K562 (cell line): ENCODE results near the gene STX12. TPM values are rescaled to one million over a fixed set of nuclear protein-coding genes. Genes with fewer than 3 reads are reported as not detected.

Experiments used
- ATAC-seq: fragments of 200-7000 bp; cut with Tn5 transposase; 3 replicates; pipeline ENCODE4 v1.9.1; 2020; ENCODE audit warnings: moderate library complexity
- BruUV-seq: library from RNA; stranded (reverse); fragments of 400-500 nt; replicated peaks from 2 replicates; lab custom pipeline; 2021; lab: Mats Ljungman, UMichigan
- CTCF ChIA-PET: fragments of 300-600 bp; formaldehyde crosslinking; extraction: SDS; loops from one replicate; lab custom pipeline; 2021; ENCODE audit warnings: low intra/inter-chr PET ratio; lab: Yijun Ruan, JAX
- POLR2A ChIA-PET: fragments of 300-600, 350-650 bp; sonication (Branson Sonifier 250); formaldehyde crosslinking; extraction: SDS; loops from one replicate; lab custom pipeline; 2021; ENCODE audit warnings: antibody characterized with exemption, inconsistent platforms; lab: Yijun Ruan, JAX
- DNase-seq, 4 experiments: peaks; one replicate each; pipeline versions ENCODE4 v3.0.0 to v3.0.0-alpha.2; 2011 to 2018; ENCODE audit warnings: low spot score in 3 of 4, mixed read lengths in 3 of 4; ENCODE audit errors: extremely low read depth in 1 of 4
- FAIRE-seq: peaks from 2 replicates; lab custom pipeline; 2011; peaks lifted over from hg19 to GRCh38; lab: Jason Lieb, UNC
- H2AFZ ChIP-seq: 2 replicates; pipeline ENCODE4 v1.6.0; 2011; ENCODE audit warnings: low read depth, low read length, control low read depth, inconsistent platforms
- H3K27ac ChIP-seq: fragments of 200-600 bp; 3 replicates; pipeline ENCODE4 v1.8.0; 2011; ENCODE audit warnings: low read depth, mild to moderate bottlenecking, control low read depth, inconsistent platforms, low read length, moderate library complexity, mixed read lengths; ENCODE audit errors: extremely low read depth
- H3K27me3 ChIP-seq, 2 experiments: fragments of 300-600 bp in 1 of 2; 2 replicates in 1 of 2; 3 replicates in 1 of 2; pipeline versions ENCODE4 v1.6.0 to v1.8.0; 2011; ENCODE audit warnings: inconsistent platforms in 2 of 2, low read length in 2 of 2, mild to moderate bottlenecking in 1 of 2, mixed read lengths in 1 of 2, moderate library complexity in 1 of 2; ENCODE audit not compliant: control insufficient read depth in 2 of 2, insufficient read depth in 2 of 2
- H3K36me3 ChIP-seq: fragments of 300-600 bp; 3 replicates; pipeline ENCODE4 v1.8.0; 2011; ENCODE audit warnings: mild to moderate bottlenecking, low read length, inconsistent platforms; ENCODE audit not compliant: control insufficient read depth, insufficient read depth
- H3K4me1 ChIP-seq, 2 experiments: fragments of 200-600 bp in 1 of 2; replicated peaks in 1 of 2; 2 replicates in 1 of 2; 3 replicates in 1 of 2; pipeline versions ENCODE4 v1.5.1 to v1.8.0; 2011; ENCODE audit warnings: inconsistent platforms in 2 of 2, low read length in 2 of 2, mild to moderate bottlenecking in 1 of 2, mixed read lengths in 1 of 2, moderate library complexity in 1 of 2; ENCODE audit not compliant: control insufficient read depth in 2 of 2, insufficient read depth in 2 of 2
- H3K4me2 ChIP-seq: 2 replicates; pipeline ENCODE4 v1.6.1; 2011; ENCODE audit warnings: low read length, control low read depth, inconsistent platforms, mixed read lengths; ENCODE audit not compliant: insufficient read depth
- H3K4me3 ChIP-seq: fragments of 200-600 bp; sonication (generic), shearing (Covaris generic); 2 replicates; pipeline ENCODE4 v1.5.1; 2016; ENCODE audit warnings: control low read depth, inconsistent platforms
- H3K79me2 ChIP-seq: fragments of 200-600 bp; 3 replicates; pipeline ENCODE4 v1.8.0; 2011; ENCODE audit warnings: low read length, inconsistent platforms; ENCODE audit not compliant: control insufficient read depth, insufficient read depth
- H3K9ac ChIP-seq, 2 experiments: 2 replicates each; pipeline versions ENCODE4 v1.6.0 to v1.6.1; 2011; ENCODE audit warnings: low read depth in 2 of 2, low read length in 2 of 2, control low read depth in 1 of 2, inconsistent platforms in 1 of 2, mild to moderate bottlenecking in 1 of 2, mixed read lengths in 1 of 2; ENCODE audit not compliant: insufficient read depth in 1 of 2
- H3K9me1 ChIP-seq: one replicate; pipeline ENCODE4 v1.6.0; 2011; ENCODE audit warnings: inconsistent platforms, mild to moderate bottlenecking, low read length, moderate library complexity; ENCODE audit not compliant: control insufficient read depth, insufficient read depth
- H3K9me3 ChIP-seq: replicated peaks from 2 replicates; pipeline ENCODE4 v1.5.1; 2011; ENCODE audit warnings: low read depth, low read length, inconsistent platforms; ENCODE audit not compliant: control insufficient read depth, insufficient read depth
- H4K20me1 ChIP-seq: replicated peaks from 2 replicates; pipeline ENCODE4 v1.6.1; 2011; ENCODE audit warnings: low read length, inconsistent platforms, mixed read lengths; ENCODE audit not compliant: control insufficient read depth, insufficient read depth
- GTF2A2 ChIP-seq: IDR thresholded peaks from 2 replicates; pipeline ENCODE4 v1.6.1; 2016; ENCODE audit warnings: mild to moderate bottlenecking, missing genetic modification characterization, missing compliant biosample characterization
- HDGF ChIP-seq: fragments of 450-650 bp; IDR thresholded peaks from 2 replicates; pipeline ENCODE4 v1.6.1; 2016
- HNRNPH1 ChIP-seq: fragments of 200-400 bp; formaldehyde crosslinking; optimal IDR thresholded peaks from 2 replicates; pipeline ENCODE3; 2017; ENCODE audit warnings: low read depth, mild to moderate bottlenecking, low read length, moderate library complexity
- KDM1A ChIP-seq, 2 experiments: fragments of 450-650 bp; IDR thresholded peaks; 2 replicates each; pipeline ENCODE4 v1.6.1; 2016; ENCODE audit warnings: mild to moderate bottlenecking in 2 of 2
- KLF1 ChIP-seq: fragments of 450-650 bp; IDR thresholded peaks from 2 replicates; pipeline ENCODE4 v1.6.1; 2016; ENCODE audit warnings: missing genetic modification characterization, missing compliant biosample characterization
- MCM2 ChIP-seq: fragments of 450-650 bp; IDR thresholded peaks from 2 replicates; pipeline ENCODE4 v1.6.1; 2017; ENCODE audit warnings: low read depth, mild to moderate bottlenecking
- NCOA6 ChIP-seq: fragments of 450-650 bp; IDR thresholded peaks from 2 replicates; pipeline ENCODE4 v1.6.1; 2017; ENCODE audit warnings: mild to moderate bottlenecking
- NR1H2 ChIP-seq: sonication (generic); formaldehyde crosslinking; IDR thresholded peaks from 2 replicates; pipeline ENCODE4 v1.4.0; 2020; ENCODE audit warnings: mild to moderate bottlenecking, missing genetic modification reagents
- PML ChIP-seq: IDR thresholded peaks from 2 replicates; pipeline ENCODE4 v1.6.1; 2012; ENCODE audit warnings: low read length, inconsistent platforms
- SLC30A9 ChIP-seq: fragments of 250-450 bp; sonication (Bioruptor Pico); IDR thresholded peaks from 2 replicates; pipeline ENCODE4 v1.8.0; 2022; ENCODE audit warnings: mild to moderate bottlenecking, moderate library complexity
- SMAD4 ChIP-seq: fragments of 250-450 bp; sonication (Bioruptor Pico); conservative IDR thresholded peaks from 2 replicates; pipeline ENCODE4 v1.8.0; 2021; ENCODE audit warnings: inconsistent platforms, mild to moderate bottlenecking, moderate library complexity
- ZFPM2 ChIP-seq: fragments of 250-450 bp; sonication (Bioruptor Pico); IDR thresholded peaks from 2 replicates; pipeline ENCODE4 v1.5.1; 2022; ENCODE audit warnings: mild to moderate bottlenecking
- ZNF197 ChIP-seq: fragments of 200-800 bp; sonication (Bioruptor generic); IDR thresholded peaks from 2 replicates; pipeline ENCODE4 v1.6.1; 2016; ENCODE audit warnings: low read depth, missing genetic modification characterization, missing compliant biosample characterization
- ZNF274 ChIP-seq: IDR thresholded peaks from 2 replicates; pipeline ENCODE4 v1.6.1; 2011; ENCODE audit warnings: low read depth, mild to moderate bottlenecking, low read length, moderate library complexity, borderline replicate concordance
- ZNF354B ChIP-seq: fragments of 250-450 bp; sonication (Bioruptor Pico); IDR thresholded peaks from 2 replicates; pipeline ENCODE4 v1.4.0; 2020
- ZNF830 ChIP-seq: fragments of 250-450 bp; sonication (Bioruptor Pico); IDR thresholded peaks from 2 replicates; pipeline ENCODE4 v1.5.0; 2021; ENCODE audit warnings: mild to moderate bottlenecking
- in situ Hi-C: fragments of 300-500 bp; cut with MboI; formaldehyde crosslinking; loops from 4 replicates; pipeline ENCODE4 v1.15.0; 2018; ENCODE audit warnings: inconsistent platforms, mixed read lengths
- intact Hi-C: fragments of 100-400 bp; cut with micrococcal nuclease; formaldehyde crosslinking; loops from 2 replicates; pipeline ENCODE4 v1.14.2; 2022
- polyA plus RNA-seq, 8 experiments: library from polyadenylated mRNA; depleted of rRNA in 4 of 8; stranded (reverse) in 5 of 8; unstranded in 3 of 8; fragments of >200 nt; fragmentation: Nextera tagmentation in 2 of 8; fragmentation: Illumina TruSeq in 1 of 8; extraction: Ambion mirVana in 2 of 8; extraction: Trizol in 1 of 8; gene quantifications; 2 replicates each; pipeline versions ENCODE4 v1.2.1 to v1.2.3, GENCODE V29; 2011 to 2014; ENCODE audit warnings: inconsistent platforms in 1 of 8, missing spikeins in 1 of 8
- total RNA-seq, 7 experiments: library from RNA; depleted of rRNA in 6 of 7; stranded (reverse); fragments of >200 nt in 6 of 7; fragmentation: Illumina TruSeq in 2 of 7; extraction: Trizol in 2 of 7; gene quantifications; 2 replicates each; pipeline versions ENCODE4 v1.2.1 to v1.2.3, GENCODE V29; 2011 to 2021; ENCODE audit warnings: low replicate concordance in 1 of 7
- TF ChIP-seq, protein P1 (sequence below): sonication (generic); formaldehyde crosslinking; IDR thresholded peaks from 2 replicates; pipeline ENCODE4 v1.5.0; 2020; ENCODE audit warnings: missing genetic modification reagents
- TF ChIP-seq, protein P2 (sequence below): fragments of 450-650 bp; IDR thresholded peaks from 2 replicates; pipeline ENCODE4 v1.7.0; 2016; ENCODE audit warnings: borderline replicate concordance
- TF ChIP-seq, protein P3 (sequence below): fragments of 450-650 bp; conservative IDR thresholded peaks from 2 replicates; pipeline ENCODE4 v1.6.1; 2016; ENCODE audit warnings: missing genetic modification characterization, low read depth, mild to moderate bottlenecking, missing compliant biosample characterization, moderate library complexity

STX12 gene
- total and polyA plus RNA-seq, 9 of the 15 experiments (the other 6 are each of a cell fraction or from before 2014, with no cell fraction given) = 16.9 to 31.3 (median 25.7) TPM

DNA sequence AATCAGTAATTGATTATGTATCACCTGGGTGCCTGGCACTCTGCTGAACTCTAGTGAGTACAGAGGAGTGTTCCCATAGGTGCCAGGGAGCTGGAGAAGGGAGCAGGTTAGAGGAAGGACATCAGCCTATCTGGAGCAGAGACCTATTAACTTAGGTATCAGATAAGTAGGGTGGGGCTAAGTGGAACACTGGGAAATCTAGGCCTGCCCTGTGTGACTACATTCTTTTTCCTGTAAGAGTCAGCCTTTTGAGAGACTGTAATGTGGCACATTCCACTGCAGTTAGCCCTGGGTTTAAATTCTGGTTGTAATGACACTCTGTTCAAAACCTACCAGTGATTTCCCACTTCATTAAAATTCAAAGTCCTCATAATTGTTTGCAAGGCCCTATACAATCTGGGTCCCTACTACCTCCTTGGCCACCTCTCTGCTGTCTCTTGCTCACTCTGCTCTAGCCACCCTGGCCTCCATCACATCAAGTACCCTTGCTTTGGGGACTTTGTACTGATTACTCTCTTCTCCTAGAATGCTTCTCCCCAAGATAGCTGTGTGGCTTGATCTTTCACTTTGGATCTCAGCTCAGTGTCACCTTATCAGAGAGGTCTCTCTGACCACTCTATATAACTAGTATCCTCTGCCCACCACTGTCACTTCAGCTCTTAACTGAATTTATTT, 12.9 kb downstream of the STX12 start:
- Histone ChIP-seq H3K9me3 (peaks cover 3% of the 10 kb centered on the region; the same call in 1 of the 2 replicates), H3K4me3 (no peak overlapping the region), H3K9me1 (peaks cover 5% of the 10 kb centered on the region), H3K27ac (0 out of 3 replicates have a peak overlapping the region, but pooled peaks have one; percentile 8), H3K36me3 (peaks cover 13% of the 10 kb centered on the region), H3K4me2 (peak overlapping the region; percentile 30; the same call in 1 of the 2 replicates), H3K9ac (peak overlapping the region in 1 of 2 experiments; percentile 77; a peak in 1 of 4 replicates), H2AFZ (no peak overlapping the region), H3K79me2 (peaks cover 27% of the 10 kb centered on the region), H3K4me1 (peaks cover 7 to 18% of the 10 kb centered on the region in 2 experiments), H3K27me3 (no peaks in the 10 kb centered on the region), H4K20me1 (peaks cover 6% of the 10 kb centered on the region; the same call in 1 of the 2 replicates)
- CTCF ChIA-PET = no interaction called here
- intact Hi-C loops = no loop called here
- FAIRE-seq = no peak
- POLR2A ChIA-PET = interaction anchor here (0.6 to 3.1 kb wide), 4 partner anchors 9 to 64 kb away, joined by 3 to 15 read pairs (median 4); partner anchors contain the start of gene STX12
- in situ Hi-C loops = no loop called here
- peak; percentile 79 for ATAC-seq
- DNase-seq = peak in 1 of 4 experiments; percentile 37
- BruUV-seq = no TSS peak
- no peak for TF ChIP-seq ZNF197 (CRISPR knock-in tag)
- TF ChIP-seq NCOA6 = no peak
- TF ChIP-seq, protein P1, sequence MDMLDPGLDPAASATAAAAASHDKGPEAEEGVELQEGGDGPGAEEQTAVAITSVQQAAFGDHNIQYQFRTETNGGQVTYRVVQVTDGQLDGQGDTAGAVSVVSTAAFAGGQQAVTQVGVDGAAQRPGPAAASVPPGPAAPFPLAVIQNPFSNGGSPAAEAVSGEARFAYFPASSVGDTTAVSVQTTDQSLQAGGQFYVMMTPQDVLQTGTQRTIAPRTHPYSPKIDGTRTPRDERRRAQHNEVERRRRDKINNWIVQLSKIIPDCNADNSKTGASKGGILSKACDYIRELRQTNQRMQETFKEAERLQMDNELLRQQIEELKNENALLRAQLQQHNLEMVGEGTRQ = no peak
- 0 out of 2 replicates have a peak, but pooled peaks have one; percentile 30 for TF ChIP-seq ZNF274
- TF ChIP-seq ZNF830 (CRISPR knock-in tag) = no peak
- TF ChIP-seq, protein P2, sequence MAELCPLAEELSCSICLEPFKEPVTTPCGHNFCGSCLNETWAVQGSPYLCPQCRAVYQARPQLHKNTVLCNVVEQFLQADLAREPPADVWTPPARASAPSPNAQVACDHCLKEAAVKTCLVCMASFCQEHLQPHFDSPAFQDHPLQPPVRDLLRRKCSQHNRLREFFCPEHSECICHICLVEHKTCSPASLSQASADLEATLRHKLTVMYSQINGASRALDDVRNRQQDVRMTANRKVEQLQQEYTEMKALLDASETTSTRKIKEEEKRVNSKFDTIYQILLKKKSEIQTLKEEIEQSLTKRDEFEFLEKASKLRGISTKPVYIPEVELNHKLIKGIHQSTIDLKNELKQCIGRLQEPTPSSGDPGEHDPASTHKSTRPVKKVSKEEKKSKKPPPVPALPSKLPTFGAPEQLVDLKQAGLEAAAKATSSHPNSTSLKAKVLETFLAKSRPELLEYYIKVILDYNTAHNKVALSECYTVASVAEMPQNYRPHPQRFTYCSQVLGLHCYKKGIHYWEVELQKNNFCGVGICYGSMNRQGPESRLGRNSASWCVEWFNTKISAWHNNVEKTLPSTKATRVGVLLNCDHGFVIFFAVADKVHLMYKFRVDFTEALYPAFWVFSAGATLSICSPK = no peak
- no peak for TF ChIP-seq SMAD4 (CRISPR knock-in tag)
- TF ChIP-seq SLC30A9 (CRISPR knock-in tag) = no peak
- no peak for TF ChIP-seq MCM2
- TF ChIP-seq HDGF = no peak
- TF ChIP-seq ZFPM2 (CRISPR knock-in tag) = no peak
- TF ChIP-seq, protein P3, sequence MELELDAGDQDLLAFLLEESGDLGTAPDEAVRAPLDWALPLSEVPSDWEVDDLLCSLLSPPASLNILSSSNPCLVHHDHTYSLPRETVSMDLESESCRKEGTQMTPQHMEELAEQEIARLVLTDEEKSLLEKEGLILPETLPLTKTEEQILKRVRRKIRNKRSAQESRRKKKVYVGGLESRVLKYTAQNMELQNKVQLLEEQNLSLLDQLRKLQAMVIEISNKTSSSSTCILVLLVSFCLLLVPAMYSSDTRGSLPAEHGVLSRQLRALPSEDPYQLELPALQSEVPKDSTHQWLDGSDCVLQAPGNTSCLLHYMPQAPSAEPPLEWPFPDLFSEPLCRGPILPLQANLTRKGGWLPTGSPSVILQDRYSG (tag) = no peak
- TF ChIP-seq KLF1 (tag) = peak; percentile 87
- no peak for TF ChIP-seq GTF2A2 (tag)
- no peak for TF ChIP-seq KDM1A (IDR thresholded peaks at IDR 0.05)
- TF ChIP-seq HNRNPH1 = no peak
- no peak for TF ChIP-seq NR1H2 (CRISPR knock-in tag)
- no peak for TF ChIP-seq PML
- TF ChIP-seq ZNF354B (CRISPR knock-in tag) = no peak
